ENCODE results near the gene OR8B8. TPM values are rescaled to one million over a fixed set of nuclear protein-coding genes. Genes with fewer than 3 reads are reported as not detected.

Gene OR8B8
- total and polyA plus RNA-seq, 2 donors (not counting 3 experiments of a cell fraction or from before 2014, with no cell fraction given), result not detected

DNA sequence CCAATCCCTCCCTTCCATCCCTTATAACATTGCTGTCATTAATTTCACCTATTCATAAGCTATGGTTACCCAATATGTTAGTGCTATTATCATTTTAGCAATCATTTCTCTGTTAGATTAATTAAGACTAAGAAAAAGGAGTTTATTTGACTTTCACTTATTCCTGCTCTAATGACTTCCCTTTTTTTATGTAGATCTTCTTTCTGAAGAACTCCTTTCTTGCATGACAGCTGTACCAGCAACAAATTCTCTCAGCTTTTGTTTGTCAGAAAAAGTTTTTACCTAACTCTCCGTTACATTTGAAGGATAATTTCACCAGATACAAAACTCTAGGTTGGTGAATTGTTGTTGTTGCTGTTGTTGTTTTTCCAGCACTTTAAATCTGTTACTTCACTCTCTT, 28.6 kb upstream of the OR8B8 start:
- CTCF ChIA-PET, result interaction anchor here (0.7 kb wide), 1 partner anchor 10 kb away, joined by 3 read pairs; no protein-coding TSS in a partner anchor
- Histone ChIP-seq H2AFZ (ENCODE audit: low read depth, low read length) (no peak overlapping the region), H3K9me1 (replicated peaks; ENCODE audit: control insufficient read depth, extremely low read depth, insufficient read depth, low read length) (no peaks in the 10 kb centered on the region), H3K27ac (ENCODE audit: insufficient read depth, low read depth, low read length) (no peak overlapping the region), H3K9me3 (replicated peaks; ENCODE audit: control insufficient read depth, insufficient read depth, low read length) (no peaks in the 10 kb centered on the region), H3K79me2 (ENCODE audit: control insufficient read depth, insufficient read depth, low read length) (no peaks in the 10 kb centered on the region), H3K4me1 (ENCODE audit: control insufficient read depth, extremely low read depth, insufficient read depth, low read length) (no peaks in the 10 kb centered on the region), H3K36me3 (ENCODE audit: control insufficient read depth in 2 of 2, extremely low read depth in 1 of 2, insufficient read depth in 2 of 2, low read length in 2 of 2) (no peaks in the 10 kb centered on the region), H3K4me3 (replicated peaks in 1 of 3; ENCODE audit: insufficient read depth in 1 of 3, low read depth in 1 of 3, low read length in 3 of 3) (no peak overlapping the region), H3K4me2 (ENCODE audit: insufficient read depth, low read length) (no peak overlapping the region), H3K27me3 (ENCODE audit: control insufficient read depth in 2 of 2, insufficient read depth in 2 of 2, low read length in 2 of 2) (peaks cover 7 to 26% of the 10 kb centered on the region in 2 experiments), H3K9ac (replicated peaks; ENCODE audit: extremely low read depth, insufficient read depth, low read length) (no peak overlapping the region), H4K20me1 (replicated peaks; ENCODE audit: control insufficient read depth, extremely low read depth, insufficient read depth, low read length) (no peaks in the 10 kb centered on the region)
- no peak for DNase-seq (ENCODE audit: low read depth, low spot score)
- dilution Hi-C loops (cut with MboI; ENCODE audit: extremely low pct_ligation_motif_present, low sequenced_read_pairs), result no loop called here
- POLR2A ChIA-PET, result no interaction called here
- TF ChIP-seq EZH2 (IDR thresholded peaks at IDR 0.05; ENCODE audit: borderline replicate concordance, low read depth, low read length, severe bottlenecking) (no peak), POLR2A (IDR thresholded peaks at IDR 0.05; ENCODE audit: low read depth, low read length) (no peak), FOS (IDR thresholded peaks at IDR 0.05; ENCODE audit: borderline replicate concordance, insufficient read depth, low read length) (no peak), MYC (IDR thresholded peaks at IDR 0.05; ENCODE audit: low read depth, low read length) (no peak), POLR2AphosphoS5 (IDR thresholded peaks at IDR 0.05; ENCODE audit: insufficient read depth, low read depth, low read length) (no peak), GATA2 (IDR thresholded peaks at IDR 0.05; ENCODE audit: insufficient read depth, insufficient read length, low read depth, low read length) (no peak), CTCF (IDR thresholded peaks at IDR 0.05; ENCODE audit: extremely low read depth in 1 of 2, insufficient read depth in 1 of 2, low read depth in 1 of 2, low read length in 2 of 2) (no peak), JUN (IDR thresholded peaks at IDR 0.05; ENCODE audit: borderline replicate concordance, insufficient read depth, insufficient read length, low read depth) (no peak), MAX (IDR thresholded peaks at IDR 0.05; ENCODE audit: insufficient read depth, insufficient read length) (no peak)
- intact Hi-C loops (cut with micrococcal nuclease), result no loop called here
- FAIRE-seq, result no peak
- BruUV-seq (replicated peaks), result no TSS peak

All from endothelial cell of umbilical vein (primary cell).